Skin epidermis (tissue), 12 donors: Measurements from ENCODE around the gene RNF146.
"Not testable (repeated sequence)": the region's sequence is repeated elsewhere in the genome, so short reads cannot be mapped to it uniquely, and the experiment has no call there.

Experiments
- H3K27ac ChIP-seq, 21 experiments: fragments of 200-600 bp; sonication (generic) in 11 of 21; one replicate each; pipeline ENCODE4 v1.5.0; 2020; ENCODE audit warnings: mild to moderate bottlenecking in 3 of 21, inconsistent platforms in 2 of 21, moderate library complexity in 2 of 21
- H3K4me3 ChIP-seq, 7 experiments: fragments of 200-600 bp; sonication (generic) in 2 of 7; one replicate each; pipeline ENCODE4 v1.5.0; 2020; ENCODE audit warnings: inconsistent platforms in 2 of 7, mild to moderate bottlenecking in 2 of 7, moderate library complexity in 1 of 7

The RNF146 gene

GRCh38 chr6:127279815-127280214, 13.2 kb downstream of the RNF146 start:
- H3K4me3 ChIP-seq: no peak overlapping the region
- no peak overlapping the region for H3K27ac ChIP-seq

- Histone ChIP-seq H3K27ac (no peak overlapping the region), H3K4me3 (no peak overlapping the region)
Observed at GRCh38 chr6:127282184-127282583, 15.5 kb downstream of the RNF146 start.

GRCh38 chr6:127288705-127289104, 22.0 kb downstream of the RNF146 start:
- H3K27ac ChIP-seq: no peak overlapping the region
- no peak overlapping the region for H3K4me3 ChIP-seq

GRCh38 chr6:127289934-127290333, 23.3 kb downstream of the RNF146 start:
- Histone ChIP-seq H3K4me3 (no peak overlapping the region), H3K27ac (no peak overlapping the region)

GRCh38 chr6:127290391-127291265, 24.0 kb downstream of the RNF146 start:
- no peak overlapping the region for H3K27ac ChIP-seq
- no peak overlapping the region for H3K4me3 ChIP-seq

GRCh38 chr6:127291495-127291894, 24.8 kb downstream of the RNF146 start:
- Histone ChIP-seq H3K4me3 (no peak overlapping the region), H3K27ac (no peak overlapping the region)

GRCh38 chr6:127297502-127298070, 30.9 kb downstream of the RNF146 start:
- no peak overlapping the region for H3K4me3 ChIP-seq
- H3K27ac ChIP-seq: no peak overlapping the region

- no peak overlapping the region for H3K27ac ChIP-seq
- no peak overlapping the region for H3K4me3 ChIP-seq
Observed at GRCh38 chr6:127298475-127298874, 31.8 kb downstream of the RNF146 start.

- Histone ChIP-seq H3K4me3 (no peak overlapping the region), H3K27ac (peak overlapping the region in 5 of 21 experiments; percentile 10 to 45 (median 29))
Observed at GRCh38 chr6:127299522-127300240, 33.0 kb downstream of the RNF146 start.

- peak overlapping the region in 4 of 21 experiments; percentile 10 to 38 (median 20) for H3K27ac ChIP-seq
- H3K4me3 ChIP-seq: no peak overlapping the region
Observed at GRCh38 chr6:127300411-127300810, 33.7 kb downstream of the RNF146 start.

- Histone ChIP-seq H3K27ac (peak overlapping the region in 1 of 21 experiments; percentile 10), H3K4me3 (no peak overlapping the region)
Observed at GRCh38 chr6:127301199-127301700, 34.6 kb downstream of the RNF146 start.

- Histone ChIP-seq H3K4me3 (no peak overlapping the region), H3K27ac (no peak overlapping the region)
Observed at GRCh38 chr6:127302728-127303660, 36.3 kb downstream of the RNF146 start.

- Histone ChIP-seq H3K4me3 (no peak overlapping the region), H3K27ac (no peak overlapping the region)
Observed at GRCh38 chr6:127303917-127304316, 37.3 kb downstream of the RNF146 start.

- Histone ChIP-seq H3K4me3 (no peak overlapping the region), H3K27ac (no peak overlapping the region)
Observed at GRCh38 chr6:127305741-127306140, 39.1 kb downstream of the RNF146 start.

- Histone ChIP-seq H3K27ac (no peak overlapping the region), H3K4me3 (no peak overlapping the region)
Observed at GRCh38 chr6:127317388-127318128, 50.9 kb downstream of the RNF146 start.

- no peak overlapping the region for H3K27ac ChIP-seq
- no peak overlapping the region for H3K4me3 ChIP-seq
Observed at GRCh38 chr6:127319686-127320085, 53.0 kb downstream of the RNF146 start.

GRCh38 chr6:127328043-127328609, 61.5 kb downstream of the RNF146 start:
- Histone ChIP-seq H3K27ac (no peak overlapping the region), H3K4me3 (no peak overlapping the region)

GRCh38 chr6:127331256-127331655, 64.6 kb downstream of the RNF146 start:
- not testable (repeated sequence) for H3K27ac ChIP-seq

More at GRCh38 chr6:127331256-127331655, 64.6 kb downstream of the RNF146 start:
- H3K4me3 ChIP-seq: not testable (repeated sequence)
